Neuron (in vitro differentiated cells): ENCODE results near the gene SPSB2.
A peak's percentile ranks its signal among the peaks of the same experiment; 100 is the strongest.

ENCODE experiments used
- H2AFZ ChIP-seq: one replicate; pipeline ENCODE4 v1.6.1; 2013; ENCODE audit warnings: low read depth, mild to moderate bottlenecking, inconsistent platforms, low read length, moderate library complexity
- H3K27me3 ChIP-seq: one replicate; pipeline ENCODE4 v1.6.1; 2013; ENCODE audit warnings: low read length; ENCODE audit not compliant: insufficient read depth
- H3K36me3 ChIP-seq: one replicate; pipeline ENCODE4 v1.6.1; 2013; ENCODE audit warnings: low read length; ENCODE audit not compliant: insufficient read depth
- H3K4me1 ChIP-seq: one replicate; pipeline ENCODE4 v1.6.1; 2013; ENCODE audit warnings: low read length; ENCODE audit not compliant: insufficient read depth
- H3K4me3 ChIP-seq: 2 replicates; pipeline ENCODE4 v1.5.1; 2013; ENCODE audit warnings: mild to moderate bottlenecking, low read length, moderate library complexity
- H3K9me3 ChIP-seq: one replicate; pipeline ENCODE4 v1.6.1; 2013; ENCODE audit warnings: low read length

Gene SPSB2

DNA sequence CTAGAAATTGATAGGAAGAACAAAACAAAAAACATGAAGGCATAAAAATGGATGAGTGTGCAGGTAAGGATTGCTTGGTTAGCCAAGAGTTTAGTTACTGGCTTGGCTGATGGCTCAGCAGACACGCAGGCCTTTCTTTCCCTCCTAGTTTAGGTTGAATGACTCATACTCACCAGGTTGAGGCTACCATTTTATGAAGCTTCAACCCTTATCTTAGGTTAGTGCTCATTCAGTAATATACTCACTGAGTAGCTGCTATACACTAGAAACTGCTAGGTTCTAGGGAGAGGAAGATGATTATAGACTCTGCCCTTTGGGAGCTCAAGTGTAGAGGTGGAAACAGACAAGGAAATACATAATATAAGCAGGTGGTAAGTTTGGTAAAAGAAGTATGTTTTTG is 38.8 kb downstream of the SPSB2 start:
- H3K4me3 ChIP-seq: no peak overlapping the region
- peaks cover 12% of the 10 kb centered on the region for H3K4me1 ChIP-seq
- no peaks in the 10 kb centered on the region for H3K27me3 ChIP-seq
- no peaks in the 10 kb centered on the region for H3K9me3 ChIP-seq
- H3K36me3 ChIP-seq: peaks cover 76% of the 10 kb centered on the region
- no peak overlapping the region for H2AFZ ChIP-seq

DNA sequence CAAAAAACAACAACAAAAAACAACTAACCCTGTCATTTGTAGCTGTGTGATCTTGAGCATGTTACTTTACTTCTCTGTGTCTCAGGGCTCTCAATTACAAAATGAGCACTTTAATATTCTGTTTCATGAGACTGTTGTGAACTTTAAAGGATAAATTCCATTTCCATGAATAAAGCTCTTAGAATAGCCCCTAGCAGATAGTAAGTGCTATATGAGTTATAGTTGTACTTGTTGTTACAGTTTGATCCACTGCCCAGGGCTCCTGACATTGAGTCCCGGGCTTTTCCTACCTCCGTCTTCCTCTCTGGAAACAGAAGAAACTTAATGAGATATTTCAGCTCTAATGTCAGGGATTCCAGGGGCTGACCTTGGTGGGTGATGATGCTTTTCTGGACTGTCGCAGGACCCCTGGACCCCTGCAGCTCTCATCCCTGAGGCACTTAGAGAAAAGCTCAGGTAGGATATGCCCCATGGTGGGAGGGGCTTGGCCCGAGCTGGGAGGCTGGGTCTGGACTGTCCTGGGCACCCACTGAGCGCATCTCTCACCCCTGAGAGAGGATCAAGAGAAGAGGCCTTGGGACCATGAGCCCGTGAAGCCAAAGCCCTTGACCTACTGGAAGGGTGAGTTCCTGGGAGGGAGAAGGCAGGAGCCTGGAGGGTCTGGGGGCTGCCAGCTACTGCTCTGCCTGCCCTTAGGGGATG is 39.8 kb downstream of the SPSB2 start:
- Histone ChIP-seq H3K36me3 (peaks cover 68% of the 10 kb centered on the region), H3K4me3 (no peak overlapping the region), H3K27me3 (no peaks in the 10 kb centered on the region)

DNA sequence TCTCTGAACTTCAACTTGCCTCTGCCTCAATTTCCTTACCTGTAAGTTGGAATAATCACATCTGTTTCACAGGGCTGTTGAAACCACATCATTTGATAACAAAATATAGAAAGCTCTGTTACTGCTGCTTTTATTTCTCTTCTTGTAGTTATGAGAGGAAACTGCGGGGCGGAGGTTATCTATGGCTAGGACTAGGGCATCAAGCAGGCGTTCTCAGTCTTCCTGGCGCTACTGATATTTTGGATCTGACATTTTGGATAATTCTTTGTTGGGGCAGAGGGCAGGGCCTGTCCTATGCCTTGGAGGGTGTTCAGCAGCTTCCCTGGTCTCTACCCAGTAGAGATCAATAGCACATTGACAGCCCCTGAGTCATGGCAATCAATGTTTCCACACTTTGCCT is 41.0 kb downstream of the SPSB2 start:
- no peak overlapping the region for H3K4me3 ChIP-seq
- H3K36me3 ChIP-seq: peaks cover 56% of the 10 kb centered on the region
- no peaks in the 10 kb centered on the region for H3K27me3 ChIP-seq
- no peak overlapping the region for H2AFZ ChIP-seq
- H3K4me1 ChIP-seq: peaks cover 12% of the 10 kb centered on the region
- no peaks in the 10 kb centered on the region for H3K9me3 ChIP-seq

More for the DNA sequence above, 39.8 kb downstream of the SPSB2 start:
- Histone ChIP-seq H3K9me3 (no peaks in the 10 kb centered on the region), H3K4me1 (peaks cover 7% of the 10 kb centered on the region), H2AFZ (no peak overlapping the region)

DNA sequence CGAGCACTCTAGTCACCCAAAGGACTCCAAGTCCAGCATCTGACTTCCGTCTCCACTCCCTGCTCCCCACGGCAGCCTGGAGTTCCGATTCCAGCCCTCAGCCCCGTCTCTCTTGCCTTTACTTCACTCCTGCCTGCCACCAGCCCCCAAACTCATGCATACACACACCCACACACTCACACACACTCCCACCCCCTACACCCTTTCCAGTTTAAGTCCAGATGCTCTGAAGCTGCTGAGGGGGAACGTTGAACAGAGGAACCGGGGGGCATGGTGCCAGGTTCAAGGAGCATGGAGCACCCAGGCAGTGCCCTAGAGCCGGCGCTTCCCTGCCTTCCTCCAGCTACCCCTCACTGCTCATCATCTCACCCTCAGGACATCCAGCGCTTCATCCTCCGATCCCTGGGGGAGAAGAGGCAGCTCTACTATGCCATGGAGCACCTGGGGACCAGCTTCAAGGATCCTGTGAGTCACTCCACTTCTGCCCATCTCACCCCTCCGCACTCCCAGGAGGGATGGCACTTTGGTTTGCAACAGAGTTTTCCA is 41.6 kb downstream of the SPSB2 start:
- no peaks in the 10 kb centered on the region for H3K27me3 ChIP-seq
- no peak overlapping the region for H3K4me3 ChIP-seq
- no peak overlapping the region for H2AFZ ChIP-seq
- peaks cover 17% of the 10 kb centered on the region for H3K4me1 ChIP-seq
- H3K9me3 ChIP-seq: no peaks in the 10 kb centered on the region
- peaks cover 50% of the 10 kb centered on the region for H3K36me3 ChIP-seq

DNA sequence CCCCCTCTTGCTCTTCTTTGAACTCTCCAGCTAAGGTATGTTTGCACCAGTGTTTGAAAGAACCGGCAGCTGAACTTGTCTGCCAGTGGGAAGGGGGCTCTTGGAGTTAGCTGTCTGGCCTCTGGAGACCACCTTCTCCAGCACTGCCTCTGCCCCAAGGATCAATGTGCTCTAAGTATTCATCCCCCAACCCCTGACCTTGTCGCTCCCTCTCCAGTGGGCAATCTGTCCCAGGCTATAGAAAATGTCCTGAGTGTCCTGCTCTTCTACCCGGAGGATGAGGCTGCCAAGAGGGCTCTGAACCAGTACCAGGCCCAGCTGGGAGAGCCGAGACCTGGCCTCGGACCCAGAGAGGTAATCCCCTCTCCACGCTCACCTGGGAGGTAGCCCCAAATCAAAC is 42.1 kb downstream of the SPSB2 start:
- H3K9me3 ChIP-seq: no peaks in the 10 kb centered on the region
- H3K36me3 ChIP-seq: peaks cover 45% of the 10 kb centered on the region
- no peaks in the 10 kb centered on the region for H3K27me3 ChIP-seq
- H3K4me1 ChIP-seq: peaks cover 18% of the 10 kb centered on the region
- no peak overlapping the region for H3K4me3 ChIP-seq
- H2AFZ ChIP-seq: no peak overlapping the region

DNA sequence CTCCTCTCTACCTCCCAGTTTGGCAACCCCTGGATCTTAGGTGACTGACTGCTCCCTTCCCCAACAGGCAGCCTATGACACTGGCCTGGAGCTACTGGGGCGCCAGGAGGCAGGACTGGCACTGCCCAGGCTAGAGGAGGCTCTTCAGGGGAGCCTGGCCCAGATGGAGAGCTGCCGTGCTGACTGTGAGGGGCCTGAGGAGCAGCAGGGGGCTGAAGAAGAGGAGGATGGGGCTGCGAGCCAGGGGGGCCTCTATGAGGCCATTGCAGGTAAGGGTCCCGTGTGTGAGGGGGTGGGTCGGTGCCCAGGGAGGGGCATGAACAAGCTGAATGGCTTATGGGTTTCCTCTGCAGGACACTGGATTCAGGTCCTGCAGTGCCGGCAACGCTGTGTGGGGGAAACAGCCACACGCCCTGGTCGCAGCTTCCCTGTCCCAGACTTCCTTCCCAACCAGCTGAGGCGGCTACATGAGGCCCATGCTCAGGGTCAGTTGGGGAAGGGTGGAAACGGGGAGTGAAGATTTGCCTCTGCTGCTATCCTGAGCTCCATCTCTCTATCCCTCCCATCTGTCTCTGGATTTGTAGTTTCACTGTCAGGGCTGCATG is 42.7 kb downstream of the SPSB2 start:
- Histone ChIP-seq H3K4me3 (no peak overlapping the region), H3K9me3 (no peaks in the 10 kb centered on the region), H3K36me3 (peaks cover 45% of the 10 kb centered on the region), H3K4me1 (peaks cover 23% of the 10 kb centered on the region), H3K27me3 (no peaks in the 10 kb centered on the region), H2AFZ (no peak overlapping the region)

DNA sequence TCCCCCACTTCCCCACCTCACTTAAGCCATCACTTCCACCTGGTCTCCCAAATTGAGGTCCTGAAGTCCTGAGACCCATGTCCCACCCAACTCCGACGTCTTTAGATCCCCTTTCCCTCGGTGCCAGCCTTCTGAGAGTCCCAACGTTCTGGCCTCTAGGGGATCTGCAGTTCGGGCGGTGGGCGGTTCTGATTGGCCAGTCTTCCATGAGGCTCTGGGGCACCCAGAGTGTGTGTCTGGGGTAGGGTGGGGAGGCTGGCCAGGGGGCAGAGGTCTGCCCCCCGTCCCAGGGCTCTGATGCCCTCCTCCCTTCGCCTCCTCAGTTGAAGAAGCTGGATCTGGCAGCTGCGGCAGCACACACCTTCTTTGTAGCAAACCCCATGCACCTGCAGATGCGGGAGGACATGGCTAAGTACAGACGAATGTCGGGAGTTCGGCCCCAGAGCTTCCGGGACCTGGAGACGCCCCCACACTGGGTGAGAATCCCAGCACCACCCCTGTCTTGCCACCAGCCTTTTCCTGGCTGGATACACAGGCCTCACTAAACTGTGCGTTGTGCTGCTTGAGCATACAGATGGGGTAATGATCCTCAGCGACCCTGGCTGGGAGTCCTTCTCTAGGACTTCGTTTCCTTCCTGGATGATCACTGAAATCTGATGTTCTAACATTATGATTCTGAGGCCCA is 43.4 kb downstream of the SPSB2 start:
- H3K27me3 ChIP-seq: no peaks in the 10 kb centered on the region
- peak overlapping the region; percentile 49 for H2AFZ ChIP-seq
- peaks cover 40% of the 10 kb centered on the region for H3K36me3 ChIP-seq
- H3K4me1 ChIP-seq: peaks cover 27% of the 10 kb centered on the region
- H3K4me3 ChIP-seq: peak overlapping the region; percentile 73
- no peaks in the 10 kb centered on the region for H3K9me3 ChIP-seq

DNA sequence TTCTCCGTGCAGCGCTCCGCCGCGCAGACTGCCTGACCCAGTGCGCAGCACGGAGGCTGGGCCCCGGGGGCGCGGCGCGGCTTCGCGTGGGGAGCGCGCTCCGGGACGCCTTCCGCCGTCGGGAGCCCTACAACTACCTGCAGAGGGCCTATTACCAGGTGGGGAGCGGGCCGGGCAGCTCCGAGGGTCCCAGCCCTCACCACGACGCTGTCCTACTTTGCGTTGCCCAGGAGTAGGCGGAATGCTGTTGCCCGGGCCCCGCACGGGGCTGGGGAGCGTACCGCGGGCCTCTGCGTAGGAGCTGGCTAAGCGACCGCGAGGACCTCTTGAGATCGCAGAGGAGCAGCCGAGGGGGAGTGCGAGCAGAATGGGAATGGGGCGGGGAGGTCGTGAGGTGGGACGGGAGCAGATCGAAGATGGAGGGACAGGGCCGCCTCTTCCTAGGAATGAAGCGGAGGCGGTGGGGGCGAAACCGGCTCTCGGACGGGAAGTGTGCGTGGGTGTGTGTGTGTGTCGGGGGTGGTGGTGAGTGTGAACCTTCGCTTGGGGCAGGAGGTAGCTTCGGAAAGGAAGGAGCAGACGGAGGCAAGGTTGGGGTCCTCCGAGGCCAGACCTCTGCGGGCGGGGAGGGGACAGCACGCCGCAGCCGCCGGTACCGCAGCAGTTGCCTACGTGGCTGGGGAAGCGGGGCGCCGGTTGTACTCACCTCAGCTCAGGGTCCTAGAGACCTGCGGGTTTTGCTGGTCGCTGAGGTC is 44.1 kb downstream of the SPSB2 start:
- peaks cover 35% of the 10 kb centered on the region for H3K36me3 ChIP-seq
- H3K9me3 ChIP-seq: no peaks in the 10 kb centered on the region
- no peaks in the 10 kb centered on the region for H3K27me3 ChIP-seq
- H2AFZ ChIP-seq: peak overlapping the region; percentile 49
- peaks cover 27% of the 10 kb centered on the region for H3K4me1 ChIP-seq
- peak overlapping the region; percentile 73 for H3K4me3 ChIP-seq

DNA sequence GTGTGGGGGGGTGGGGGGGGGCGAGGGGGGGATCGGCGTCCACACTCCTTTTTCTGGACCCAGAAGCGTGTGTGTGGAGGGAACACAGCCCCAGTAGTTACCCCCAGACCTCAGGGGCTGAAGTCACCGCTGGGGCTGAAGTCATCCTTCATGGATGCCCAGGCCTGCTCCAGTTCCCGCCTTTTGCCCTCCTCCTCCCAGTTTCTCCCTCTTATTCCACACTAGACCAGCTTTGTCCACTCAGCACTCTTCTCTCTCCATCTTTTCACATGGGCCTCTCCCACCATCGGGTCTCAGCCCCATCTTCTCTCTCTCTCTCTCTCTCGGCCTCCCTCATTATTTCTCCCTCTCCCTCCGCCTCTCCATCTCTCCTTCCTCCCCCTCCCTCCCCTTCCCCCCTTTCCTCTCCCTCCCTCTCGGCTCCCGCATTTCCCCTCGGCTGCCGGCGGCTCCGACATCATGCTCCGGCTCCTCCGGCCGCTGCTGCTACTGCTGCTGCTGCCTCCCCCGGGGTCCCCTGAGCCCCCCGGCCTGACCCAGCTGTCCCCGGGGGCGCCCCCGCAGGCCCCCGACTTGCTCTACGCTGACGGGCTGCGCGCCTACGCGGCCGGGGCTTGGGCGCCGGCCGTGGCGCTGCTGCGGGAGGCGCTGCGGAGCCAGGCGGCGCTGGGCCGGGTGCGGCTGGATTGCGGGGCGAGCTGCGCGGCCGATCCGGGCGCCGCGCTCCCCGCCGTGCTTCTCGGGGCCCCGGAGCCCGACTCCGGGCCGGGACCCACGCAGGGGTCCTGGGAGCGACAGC is 44.9 kb downstream of the SPSB2 start, which contains the start of gene P3H3:
Gene P3H3 (plus strand): TSS at position 426 of the 799 bp plus-strand sequence. CDS start 34 bp downstream, at position 460.
- H3K4me1 ChIP-seq: peaks cover 29% of the 10 kb centered on the region

DNA sequence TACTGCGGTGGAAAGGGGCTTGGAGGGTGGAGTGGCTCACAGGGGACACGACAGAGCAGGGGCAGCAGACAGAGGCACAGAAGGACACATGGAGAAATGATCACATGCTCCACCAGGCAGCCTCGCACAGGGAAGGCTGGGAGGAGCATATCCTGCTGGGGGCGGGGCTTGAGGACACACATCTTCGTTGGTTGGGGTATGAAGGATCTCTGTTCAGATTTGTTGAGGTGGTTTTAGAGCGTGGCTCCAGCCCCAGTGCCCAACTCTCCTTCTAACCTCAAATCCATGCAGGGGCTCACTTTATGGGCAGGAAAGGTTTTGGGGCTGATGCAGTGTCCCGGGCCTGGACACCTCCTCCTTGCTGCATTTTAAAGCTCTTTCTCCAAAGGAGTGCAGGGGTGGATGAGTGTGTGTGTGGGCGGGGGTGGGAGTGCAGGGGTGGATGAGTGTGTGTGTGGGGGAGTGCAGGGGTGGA is 45.6 kb downstream of the SPSB2 start:
- no peak overlapping the region for H2AFZ ChIP-seq
- H3K4me1 ChIP-seq: peaks cover 31% of the 10 kb centered on the region
- no peaks in the 10 kb centered on the region for H3K27me3 ChIP-seq
- H3K4me3 ChIP-seq: peak overlapping the region; percentile 31
- H3K9me3 ChIP-seq: no peaks in the 10 kb centered on the region
- H3K36me3 ChIP-seq: peaks cover 24% of the 10 kb centered on the region

More for the DNA sequence above, 44.9 kb downstream of the SPSB2 start, which contains the start of gene P3H3:
- Histone ChIP-seq H2AFZ (peak within 1 kb of the TSS; percentile 49), H3K9me3 (no peaks in the 10 kb centered on the region), H3K36me3 (peaks cover 27% of the 10 kb centered on the region), H3K4me3 (peak within 1 kb of the TSS; percentile 73), H3K27me3 (no peaks in the 10 kb centered on the region)

DNA sequence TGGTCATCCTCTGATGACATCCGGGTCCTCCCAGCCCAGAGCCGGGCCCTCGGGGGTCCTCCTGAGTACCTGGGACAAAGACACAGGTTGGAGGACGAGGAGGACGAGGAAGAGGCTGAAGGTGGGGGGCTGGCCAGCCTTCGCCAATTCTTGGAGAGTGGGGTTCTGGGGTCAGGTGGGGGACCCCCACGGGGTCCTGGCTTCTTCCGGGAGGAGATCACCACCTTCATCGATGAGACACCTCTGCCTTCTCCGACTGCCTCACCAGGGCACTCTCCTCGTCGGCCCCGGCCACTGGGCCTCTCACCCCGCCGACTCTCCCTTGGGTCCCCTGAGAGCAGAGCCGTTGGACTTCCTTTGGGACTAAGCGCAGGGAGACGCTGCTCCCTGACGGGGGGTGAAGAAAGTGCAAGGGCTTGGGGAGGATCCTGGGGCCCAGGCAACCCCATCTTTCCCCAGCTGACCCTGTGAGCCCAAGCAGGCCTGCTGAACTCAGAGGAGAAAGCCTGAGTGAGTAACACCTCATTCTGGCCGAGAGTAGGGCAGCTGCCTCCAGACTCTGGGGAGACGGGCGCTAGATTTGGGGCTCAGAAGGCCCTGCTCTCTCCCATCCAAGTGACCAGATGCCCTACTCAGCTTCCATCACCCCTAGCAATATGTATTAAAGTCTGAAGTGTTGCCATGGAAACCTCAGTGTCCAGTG is 46.2 kb downstream of the SPSB2 start:
- H3K4me3 ChIP-seq: no peak overlapping the region
- H2AFZ ChIP-seq: no peak overlapping the region
- peaks cover 19% of the 10 kb centered on the region for H3K36me3 ChIP-seq
- H3K4me1 ChIP-seq: peaks cover 37% of the 10 kb centered on the region
- no peaks in the 10 kb centered on the region for H3K27me3 ChIP-seq
- H3K9me3 ChIP-seq: no peaks in the 10 kb centered on the region
